Stimulated activated CD8-positive, alpha-beta memory T cell treated with anti-CD3 and anti-CD28 coated beads, Interleukin-12 subunit alpha, Interleukin-12 subunit beta, amount 100 ng/mL, for 24 hours (primary cell): ENCODE results near the gene SPAG16.
"Not testable (repeated sequence)": the region's sequence is repeated elsewhere in the genome, so short reads cannot be mapped to it uniquely, and the experiment has no call there.

ENCODE experiments used
- DNase-seq: peaks from one replicate; pipeline ENCODE4 v3.0.0-alpha.2; 2020; ENCODE audit errors: extremely low read depth

The SPAG16 gene

GRCh38 chr2:213271947-213272346, 12.3 kb upstream of the SPAG16 start:
- no peak for DNase-seq

- DNase-seq: no peak
These were observed 10.1 kb upstream of the SPAG16 start for GRCh38 chr2:213274143-213274542.

GRCh38 chr2:213275265-213275664, 9.0 kb upstream of the SPAG16 start:
- DNase-seq: no peak

GRCh38 chr2:213277134-213277533, 7.1 kb upstream of the SPAG16 start:
- DNase-seq: not testable (repeated sequence)

- no peak for DNase-seq
These were observed 5.1 kb upstream of the SPAG16 start for GRCh38 chr2:213279116-213279620.

GRCh38 chr2:213279971-213280370, 4.3 kb upstream of the SPAG16 start:
- no peak for DNase-seq

- no peak for DNase-seq
These were observed 3.1 kb upstream of the SPAG16 start for GRCh38 chr2:213281156-213281555.

GRCh38 chr2:213285404-213285803, 1.1 kb downstream of the SPAG16 start:
- DNase-seq: no peak

GRCh38 chr2:213286161-213286560, 1.9 kb downstream of the SPAG16 start:
- no peak for DNase-seq

- no peak for DNase-seq
These were observed 4.8 kb downstream of the SPAG16 start for GRCh38 chr2:213288913-213289700.

- no peak for DNase-seq
These were observed 6.2 kb downstream of the SPAG16 start for GRCh38 chr2:213290501-213290900.

- no peak for DNase-seq
These were observed 12.0 kb downstream of the SPAG16 start for GRCh38 chr2:213296270-213296669.

GRCh38 chr2:213306316-213306942, 22.2 kb downstream of the SPAG16 start:
- no peak for DNase-seq

- DNase-seq: no peak
These were observed 31.1 kb downstream of the SPAG16 start for GRCh38 chr2:213315168-213315876.

- DNase-seq: no peak
These were observed 31.9 kb downstream of the SPAG16 start for GRCh38 chr2:213316001-213316735.

- DNase-seq: no peak
These were observed 33.7 kb downstream of the SPAG16 start for GRCh38 chr2:213317929-213318328.

- DNase-seq: no peak
These were observed 36.3 kb downstream of the SPAG16 start for GRCh38 chr2:213320604-213321003.

- no peak for DNase-seq
These were observed 52.0 kb downstream of the SPAG16 start for GRCh38 chr2:213336253-213336770.

- DNase-seq: no peak
These were observed 69.2 kb downstream of the SPAG16 start for GRCh38 chr2:213353419-213353818.

GRCh38 chr2:213376644-213377043, 92.4 kb downstream of the SPAG16 start:
- DNase-seq: no peak

GRCh38 chr2:213407027-213407426, 122.8 kb downstream of the SPAG16 start:
- not testable (repeated sequence) for DNase-seq
